Limb (tissue), 2 donors: ENCODE data around the gene GPATCH1.
"Not testable (repeated sequence)": the region's sequence is repeated elsewhere in the genome, so short reads cannot be mapped to it uniquely, and the experiment has no call there.

Experiments used
- DNase-seq, 2 donors: peaks; one replicate each; pipeline ENCODE4 v3.0.0-alpha.2; 2016; ENCODE audit errors: extremely low spot score in 2 of 2

GPATCH1 gene, protein sequence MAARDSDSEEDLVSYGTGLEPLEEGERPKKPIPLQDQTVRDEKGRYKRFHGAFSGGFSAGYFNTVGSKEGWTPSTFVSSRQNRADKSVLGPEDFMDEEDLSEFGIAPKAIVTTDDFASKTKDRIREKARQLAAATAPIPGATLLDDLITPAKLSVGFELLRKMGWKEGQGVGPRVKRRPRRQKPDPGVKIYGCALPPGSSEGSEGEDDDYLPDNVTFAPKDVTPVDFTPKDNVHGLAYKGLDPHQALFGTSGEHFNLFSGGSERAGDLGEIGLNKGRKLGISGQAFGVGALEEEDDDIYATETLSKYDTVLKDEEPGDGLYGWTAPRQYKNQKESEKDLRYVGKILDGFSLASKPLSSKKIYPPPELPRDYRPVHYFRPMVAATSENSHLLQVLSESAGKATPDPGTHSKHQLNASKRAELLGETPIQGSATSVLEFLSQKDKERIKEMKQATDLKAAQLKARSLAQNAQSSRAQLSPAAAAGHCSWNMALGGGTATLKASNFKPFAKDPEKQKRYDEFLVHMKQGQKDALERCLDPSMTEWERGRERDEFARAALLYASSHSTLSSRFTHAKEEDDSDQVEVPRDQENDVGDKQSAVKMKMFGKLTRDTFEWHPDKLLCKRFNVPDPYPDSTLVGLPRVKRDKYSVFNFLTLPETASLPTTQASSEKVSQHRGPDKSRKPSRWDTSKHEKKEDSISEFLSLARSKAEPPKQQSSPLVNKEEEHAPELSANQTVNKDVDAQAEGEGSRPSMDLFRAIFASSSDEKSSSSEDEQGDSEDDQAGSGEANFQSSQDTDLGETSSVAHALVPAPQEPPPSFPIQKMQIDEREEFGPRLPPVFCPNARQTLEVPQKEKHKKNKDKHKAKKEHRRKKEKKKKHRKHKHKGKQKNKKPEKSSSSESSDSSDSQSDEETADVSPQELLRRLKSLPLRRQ

DNA sequence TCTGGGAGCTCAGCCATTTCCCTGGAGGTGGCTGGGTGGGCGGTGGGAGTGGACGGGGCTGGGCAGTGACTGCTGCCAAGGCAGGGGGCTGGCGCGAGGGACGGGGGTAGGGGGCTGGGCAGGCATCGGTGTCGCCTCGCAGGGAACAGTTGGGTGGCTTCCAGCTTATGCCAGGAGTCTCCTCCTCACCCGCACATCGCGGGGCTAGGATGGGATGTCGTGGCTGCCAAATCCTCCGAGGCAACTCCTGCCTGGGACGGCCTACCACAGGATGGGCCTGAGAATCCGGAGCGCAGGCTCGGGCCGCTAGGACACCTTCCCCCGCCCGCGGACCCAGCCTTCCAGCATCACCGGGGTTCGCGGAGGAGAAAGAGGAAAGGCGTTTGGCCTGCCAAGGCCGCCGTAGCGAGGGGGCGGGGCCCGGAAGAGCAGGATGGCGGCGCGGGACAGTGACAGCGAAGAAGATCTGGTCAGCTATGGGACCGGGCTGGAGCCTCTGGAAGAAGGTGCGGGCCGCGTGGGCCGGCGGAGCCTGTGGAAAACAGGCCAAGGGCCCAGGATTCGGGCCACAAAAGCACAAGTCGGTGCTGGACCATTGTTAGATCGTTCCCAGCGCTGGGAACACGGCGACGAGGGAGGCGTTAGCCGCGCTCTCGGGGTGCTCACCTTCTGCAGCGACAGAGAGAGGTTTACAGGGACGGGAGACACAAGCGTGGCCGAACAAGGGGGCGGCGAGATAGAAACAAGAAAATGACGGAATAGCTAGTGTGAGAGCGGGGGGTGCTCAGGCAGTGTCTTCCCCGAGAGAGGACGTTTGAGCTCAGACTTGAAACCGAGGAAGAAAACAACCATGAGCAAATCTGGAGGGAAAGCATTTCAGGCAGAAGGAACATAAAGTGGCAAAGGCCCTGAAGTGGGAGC, at the start of gene GPATCH1:
Gene GPATCH1, plus strand, starts transcription at position 421 of the 921 bp plus-strand sequence. Its CDS starts 13 bp downstream, at position 434.
- peak; percentile 89 to 95 for DNase-seq

DNA sequence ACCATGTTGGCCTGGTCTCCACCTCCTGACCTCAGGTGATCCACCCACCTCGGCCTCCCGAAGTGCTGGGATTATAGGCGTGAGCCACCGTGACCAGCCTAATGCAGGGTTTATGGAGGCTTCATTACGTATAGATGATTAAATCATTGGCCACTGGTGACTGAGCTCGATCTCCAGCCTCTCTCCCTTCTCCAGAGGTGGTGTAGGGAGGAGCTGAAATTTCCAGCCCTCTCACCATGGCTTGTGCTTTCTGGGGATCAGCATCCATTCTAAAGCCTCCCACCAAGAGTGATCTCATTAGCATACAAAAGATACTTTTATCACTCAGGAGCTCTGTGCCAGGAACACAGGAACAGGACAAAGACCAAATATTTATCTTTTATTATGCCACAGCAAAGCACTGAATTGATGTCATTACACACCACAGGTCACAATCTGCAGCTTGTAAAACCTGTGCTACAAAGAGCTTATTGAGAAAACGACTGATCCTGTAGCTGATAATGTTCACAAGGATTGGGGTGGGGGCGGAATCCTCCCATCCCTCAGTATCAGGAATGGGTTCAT, 48.7 kb upstream of the GPATCH1 start:
- no peak for DNase-seq

GRCh38 chr19:33035461-33035860, 45.5 kb upstream of the GPATCH1 start:
- DNase-seq = no peak

DNA sequence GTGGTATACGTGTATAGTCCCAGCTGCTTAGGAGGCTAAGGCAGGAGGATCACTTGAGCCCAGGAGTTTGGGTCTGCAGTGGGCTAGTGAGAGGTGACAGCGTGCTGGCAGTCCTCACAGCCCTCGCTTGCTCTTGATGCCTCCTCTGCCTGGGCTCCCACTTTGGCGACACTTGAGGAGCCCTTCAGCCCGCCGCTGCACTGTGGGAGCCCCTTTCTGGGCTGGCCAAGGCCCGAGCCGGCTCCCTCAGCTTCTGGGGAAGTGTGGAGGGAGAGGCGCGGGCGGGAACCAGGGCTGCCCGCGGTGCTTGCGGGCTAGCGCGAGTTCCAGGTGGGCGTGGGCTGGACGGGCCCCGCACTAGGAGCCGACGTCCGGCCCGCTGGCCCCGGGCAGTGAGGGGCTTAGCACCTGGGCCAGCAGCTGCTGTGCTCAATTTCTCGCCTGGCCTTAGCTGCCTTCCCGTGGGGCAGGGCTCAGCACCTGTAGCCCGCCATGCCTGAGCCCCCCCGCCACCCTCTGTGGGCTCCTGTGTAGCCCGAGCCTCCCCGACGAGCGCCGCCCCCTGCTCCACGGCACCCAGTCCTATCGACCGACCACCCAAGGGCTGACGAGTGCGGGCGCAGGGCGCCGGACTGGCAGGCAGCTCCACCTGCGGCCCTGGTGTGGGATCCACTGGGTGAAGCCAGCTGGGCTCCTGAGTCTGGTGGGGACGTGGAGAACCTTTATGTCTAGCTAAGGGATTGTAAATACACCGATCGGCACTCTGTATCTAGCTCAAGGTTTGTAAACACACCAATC, 44.4 kb upstream of the GPATCH1 start:
- not testable (repeated sequence) for DNase-seq

GRCh38 chr19:33037168-33038025, 43.6 kb upstream of the GPATCH1 start:
- DNase-seq = not testable (repeated sequence)

DNA sequence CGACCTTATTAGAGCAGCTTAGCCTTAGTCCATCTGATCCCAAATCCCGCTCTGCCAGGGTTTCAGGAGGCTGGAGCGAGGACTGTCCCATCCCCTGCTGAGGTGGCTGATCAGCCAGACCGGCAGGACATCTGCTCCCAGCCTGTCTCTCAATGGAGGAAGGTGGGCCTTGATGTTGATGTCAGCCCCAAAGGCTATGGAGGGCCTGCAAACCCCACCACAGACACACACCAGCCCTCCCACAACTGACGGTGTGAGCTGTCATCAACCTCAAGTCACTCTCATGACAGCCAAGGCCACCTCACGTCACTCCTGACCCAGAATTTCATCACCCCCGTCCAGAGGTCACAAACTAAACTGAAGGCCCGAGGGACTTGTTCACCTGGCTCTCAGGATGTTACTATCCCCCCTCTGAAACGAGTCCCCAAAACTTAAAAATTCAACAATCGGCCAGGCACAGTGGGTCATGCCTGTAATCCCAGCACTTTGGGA, 41.8 kb upstream of the GPATCH1 start:
- DNase-seq = no peak

DNA sequence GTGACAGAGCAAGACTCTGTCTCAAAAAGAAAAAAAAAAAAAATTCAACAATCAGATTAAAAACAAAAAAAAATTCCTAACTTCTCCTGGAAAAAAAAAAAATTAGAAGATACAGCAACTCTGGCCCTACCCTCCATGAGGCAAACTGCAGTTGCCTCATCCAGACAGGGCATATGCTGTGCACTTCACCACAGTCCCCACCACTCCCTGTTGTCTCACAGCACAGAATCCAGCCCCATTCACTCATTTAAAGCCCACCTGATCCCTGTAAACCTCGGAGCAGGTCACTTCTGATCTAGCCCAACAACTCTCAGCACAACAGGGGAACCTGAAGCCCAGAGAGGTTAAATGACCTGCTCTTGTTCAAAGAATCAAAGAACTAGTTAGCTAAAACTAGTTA, 41.2 kb upstream of the GPATCH1 start:
- DNase-seq = no peak

GRCh38 chr19:33040994-33041827, 39.8 kb upstream of the GPATCH1 start:
- DNase-seq = peak in 1 of 2 donors; percentile 48

GRCh38 chr19:33041828-33042160, 39.2 kb upstream of the GPATCH1 start:
- not testable (repeated sequence) for DNase-seq

DNA sequence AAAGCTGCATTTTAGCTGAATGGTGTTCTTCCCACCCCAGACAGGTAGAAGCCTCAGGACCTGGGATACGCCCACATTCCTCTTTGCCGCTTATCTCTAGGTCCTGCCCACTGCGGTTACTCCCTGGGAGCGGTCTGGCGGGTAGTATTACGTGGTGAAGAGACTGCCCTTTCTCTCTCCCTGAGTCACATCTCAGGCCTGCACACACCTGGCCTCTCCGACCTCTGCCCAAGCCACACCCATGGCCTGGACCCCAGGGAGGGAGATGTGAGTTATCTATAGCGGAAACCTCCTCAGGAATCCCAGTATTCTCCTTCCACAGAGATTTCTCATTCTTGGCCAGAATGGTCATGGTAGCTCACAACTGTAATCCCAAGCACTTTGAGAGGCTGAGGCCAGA, 33.6 kb upstream of the GPATCH1 start:
- DNase-seq = no peak

DNA sequence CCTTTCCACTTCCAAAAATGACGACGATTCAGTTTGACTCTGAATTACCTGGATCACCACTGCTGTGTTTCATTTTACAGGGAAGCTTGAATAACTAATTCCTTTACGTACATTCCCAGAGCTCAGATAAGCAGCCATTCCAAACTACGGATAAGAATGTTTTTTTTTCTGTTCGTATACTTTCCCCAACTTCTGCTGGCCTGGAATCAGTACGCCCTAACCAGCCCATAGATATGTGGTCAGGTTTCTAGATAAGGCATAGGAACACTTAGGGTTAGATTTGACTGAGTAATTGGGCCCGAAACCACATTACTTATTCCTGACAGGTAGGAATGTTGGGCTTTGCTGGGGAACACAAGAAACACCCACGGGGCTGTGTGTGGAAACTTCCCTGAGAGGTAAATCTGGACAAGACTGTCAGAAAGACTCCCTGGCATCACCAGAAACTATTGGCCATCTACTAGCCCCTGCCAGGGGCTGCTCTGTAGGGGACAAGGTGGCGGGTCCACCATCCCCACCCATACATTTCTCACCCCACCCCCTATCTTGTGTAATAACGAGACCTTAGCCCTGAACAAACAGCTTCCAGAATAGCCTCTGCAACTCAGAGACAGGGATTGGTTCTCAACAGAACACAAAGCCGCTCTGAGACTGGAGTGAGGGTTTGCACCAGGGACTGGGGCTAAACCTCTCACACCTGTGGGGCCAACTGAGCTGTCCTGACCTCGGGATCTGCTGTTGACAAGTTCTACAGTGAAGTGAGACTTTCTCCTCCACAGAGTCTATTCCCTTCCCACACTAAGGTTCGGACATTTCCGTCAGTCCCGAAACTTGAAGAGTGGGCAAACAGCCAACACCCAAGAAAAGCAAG, 31.9 kb upstream of the GPATCH1 start:
- no peak for DNase-seq

GRCh38 chr19:33050110-33050509, 30.9 kb upstream of the GPATCH1 start:
- no peak for DNase-seq

DNA sequence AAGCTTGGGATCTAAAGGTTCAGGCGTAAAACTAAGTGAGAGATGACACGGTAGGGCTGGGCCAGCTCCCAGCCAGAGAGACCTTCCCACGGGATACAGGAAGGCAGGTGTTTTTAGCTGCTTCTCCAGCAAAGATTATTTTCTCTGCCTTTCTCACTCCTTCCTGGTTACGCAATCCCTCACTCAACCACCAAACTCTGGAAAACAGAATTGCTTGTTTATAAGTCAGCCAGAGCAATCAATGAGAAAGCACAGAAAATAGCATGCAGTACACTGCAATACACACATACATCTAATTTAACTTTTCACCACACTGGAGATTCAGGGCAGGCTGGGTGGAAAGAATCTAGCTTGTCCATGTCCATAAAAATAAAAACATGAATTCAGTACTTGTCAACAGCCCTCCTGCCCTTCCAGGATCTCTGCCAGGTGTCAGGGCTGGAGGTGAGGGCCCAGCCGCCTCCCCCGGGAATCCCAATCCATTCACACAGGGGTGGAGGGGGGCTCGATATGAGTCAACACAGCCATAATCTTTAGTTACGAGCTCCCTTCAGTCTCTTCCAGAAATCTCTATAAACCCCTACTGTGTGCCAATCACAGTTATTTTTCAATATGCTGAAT, 28.5 kb upstream of the GPATCH1 start:
- DNase-seq = no peak

DNA sequence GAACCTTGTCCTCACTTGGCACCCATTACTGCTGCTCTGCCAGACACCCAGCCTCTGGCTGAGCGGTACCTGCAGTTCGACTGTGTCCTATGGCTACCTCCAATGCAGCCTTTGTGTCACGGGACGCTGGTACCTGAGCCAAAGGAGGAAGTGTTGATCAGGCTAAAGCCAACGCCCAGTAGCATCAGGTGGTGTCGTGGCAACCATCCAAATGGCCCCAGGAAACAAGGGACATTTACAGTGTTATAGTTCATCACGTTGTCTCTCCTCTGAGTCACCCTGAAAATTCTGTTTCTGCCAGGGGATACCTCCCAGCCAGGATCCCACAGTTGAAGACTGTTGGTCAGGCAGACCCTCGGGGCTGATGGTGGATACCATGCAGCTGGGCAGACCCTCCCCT, 26.4 kb upstream of the GPATCH1 start:
- DNase-seq = no peak

- no peak for DNase-seq
Measured at GRCh38 chr19:33055718-33056117, 25.3 kb upstream of the GPATCH1 start.

DNA sequence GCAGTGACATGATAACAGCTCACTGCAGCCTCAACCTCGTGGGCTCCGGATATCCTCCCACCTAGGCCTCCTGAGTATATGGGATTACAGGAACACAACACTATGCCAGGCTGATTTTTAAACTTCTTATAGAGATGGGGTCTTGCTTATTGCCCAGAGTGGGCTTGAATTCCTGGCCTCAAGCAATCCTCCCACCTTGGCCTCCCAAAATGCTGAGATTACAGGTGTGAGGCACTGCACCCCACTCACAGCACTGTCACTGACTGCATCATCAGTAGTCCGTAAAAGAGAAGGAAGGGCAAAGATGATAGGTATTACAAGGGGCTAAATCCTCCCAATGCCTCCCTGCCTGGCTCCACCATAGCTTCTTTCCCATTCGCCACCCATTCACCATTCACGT, 20.4 kb upstream of the GPATCH1 start:
- no peak for DNase-seq

- DNase-seq = no peak
Measured at GRCh38 chr19:33062902-33063301, 18.1 kb upstream of the GPATCH1 start.
